GM21723 (cell line): ENCODE results near the gene BAAT.

Source experiments
- ATAC-seq: cut with Tn5 transposase; IDR thresholded peaks from one replicate; pipeline ENCODE4 v1.9.1; 2021; ENCODE audit warnings: mild to moderate bottlenecking, moderate library complexity; ENCODE audit not compliant: unreplicated experiment

BAAT gene

DNA sequence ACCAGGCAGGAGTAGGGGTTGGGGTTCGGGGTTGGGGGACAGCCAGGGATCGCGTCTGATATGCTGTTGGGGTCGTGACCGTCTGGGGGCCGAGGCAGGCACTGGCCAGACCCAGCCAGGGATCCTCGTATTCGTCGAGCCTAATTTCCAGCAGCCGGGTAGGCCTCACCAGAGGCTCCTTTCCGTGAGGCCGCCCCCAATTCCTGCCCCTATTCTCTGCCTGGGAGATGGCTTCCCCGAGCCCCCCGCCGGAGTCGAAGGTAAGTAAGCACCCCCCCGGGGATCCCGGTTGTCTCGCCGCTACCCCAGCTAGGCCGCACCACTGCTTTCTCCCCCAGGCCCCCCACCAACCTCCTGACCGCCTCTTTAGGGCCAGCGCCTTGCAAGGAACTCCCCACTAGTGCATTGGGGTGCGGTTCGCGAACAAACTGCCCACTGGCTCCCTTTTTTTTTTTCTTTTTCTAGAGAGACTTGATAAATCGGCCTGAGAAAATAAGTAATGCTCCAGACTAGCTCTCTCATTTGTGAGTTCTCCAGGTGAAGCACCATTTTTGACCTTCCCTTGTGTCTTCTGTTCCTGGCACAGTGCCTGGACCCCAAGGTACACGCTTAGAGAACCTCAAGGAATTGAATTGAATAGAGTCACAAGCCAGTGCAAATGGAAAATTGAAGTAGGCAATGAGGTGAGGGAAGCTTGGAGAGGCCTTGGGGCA lies 14.3 kb upstream of the BAAT start:
- peak; percentile 23 for ATAC-seq

DNA sequence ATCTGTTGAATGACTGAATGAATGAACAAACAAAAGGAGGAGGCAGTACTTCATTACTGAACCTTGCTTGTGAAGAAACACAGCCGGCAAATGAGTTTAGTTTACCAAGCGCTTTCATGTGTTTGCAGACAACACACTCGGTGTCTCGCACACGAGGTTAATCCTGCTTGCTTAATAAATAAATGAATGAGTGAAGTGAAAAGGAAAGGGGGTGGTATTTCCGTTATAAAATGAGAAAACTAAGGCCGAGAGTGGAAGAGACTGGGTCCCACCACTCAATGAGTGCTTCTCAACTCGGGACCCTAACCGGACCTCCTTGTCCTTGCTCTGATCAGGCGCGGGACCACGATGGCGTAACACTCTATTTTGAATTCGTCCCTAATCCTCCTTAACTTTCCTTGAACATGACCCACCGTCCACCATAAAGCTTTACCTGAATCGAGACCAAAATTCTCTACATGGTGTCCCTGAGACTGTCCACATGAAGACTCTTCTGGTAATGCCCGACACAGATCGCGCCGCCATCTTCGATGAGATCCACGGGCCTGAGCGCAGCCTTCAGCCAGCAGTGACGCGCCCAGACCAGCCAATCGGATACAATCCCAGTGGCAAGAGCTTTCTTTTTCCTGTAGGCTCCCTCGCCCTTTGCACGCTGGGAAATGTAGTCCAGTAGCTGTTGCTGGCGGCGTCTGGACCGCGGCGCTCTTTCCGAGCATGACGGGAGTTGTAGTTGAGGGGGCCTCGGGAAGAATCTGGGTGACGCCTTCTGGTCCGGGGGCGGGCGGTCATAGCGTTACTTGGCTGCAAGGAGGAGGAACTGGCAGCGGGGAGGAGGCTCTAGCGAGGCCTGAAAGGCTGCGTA lies 13.5 kb upstream of the BAAT start, which contains the start of the genes MRPL50 and ZNF189:
Gene MRPL50, minus strand, starts transcription at position 551 of the 862 bp plus-strand sequence. Its CDS starts 26 bp downstream, at position 525.
Gene ZNF189, plus strand, starts transcription at position 784 of the 862 bp plus-strand sequence. CDS start 306 bp downstream, outside the sequence.
- peak; percentile 98 for ATAC-seq

DNA sequence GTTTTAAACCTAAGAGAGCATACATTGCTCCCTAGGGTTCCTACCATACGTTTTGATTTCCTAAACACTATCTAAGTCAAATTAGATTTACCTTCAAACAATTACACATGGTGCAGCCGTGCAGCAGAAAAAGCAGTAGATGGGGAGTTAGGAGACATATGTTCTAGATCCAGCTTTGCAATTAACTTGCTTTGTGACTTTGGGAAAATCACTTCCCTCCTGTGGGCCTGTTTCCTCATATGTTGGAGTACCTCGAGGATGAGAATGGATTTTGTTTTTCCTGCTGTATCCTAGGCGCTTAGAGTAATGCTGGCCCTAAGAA lies 12.9 kb upstream of the BAAT start:
- ATAC-seq: no peak

DNA sequence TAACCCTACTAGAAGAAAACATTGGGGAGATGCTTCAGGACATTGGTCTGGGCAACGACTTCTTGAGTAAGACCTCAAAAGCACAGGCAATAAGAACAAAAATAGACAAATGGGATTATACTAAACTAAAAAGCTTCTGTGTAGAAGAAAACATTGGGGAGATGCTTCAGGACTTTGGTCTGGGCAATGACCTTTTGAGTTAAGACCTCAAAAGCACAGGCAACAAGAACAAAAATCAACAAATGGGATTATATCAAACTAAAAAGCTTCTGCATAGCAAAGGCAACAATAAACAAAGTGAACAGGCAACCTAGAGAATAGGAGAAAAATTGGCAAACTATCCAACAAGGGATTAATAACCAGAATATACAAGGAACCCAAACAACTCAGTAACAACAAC lies 9.9 kb upstream of the BAAT start:
- no peak for ATAC-seq

- no peak for ATAC-seq
Measured at GRCh38 chr9:101393135-101393534, 8.3 kb upstream of the BAAT start.

GRCh38 chr9:101388507-101388993 lies 3.7 kb upstream of the BAAT start:
- no peak for ATAC-seq

GRCh38 chr9:101387871-101388506 lies 3.2 kb upstream of the BAAT start:
- peak; percentile 70 for ATAC-seq

DNA sequence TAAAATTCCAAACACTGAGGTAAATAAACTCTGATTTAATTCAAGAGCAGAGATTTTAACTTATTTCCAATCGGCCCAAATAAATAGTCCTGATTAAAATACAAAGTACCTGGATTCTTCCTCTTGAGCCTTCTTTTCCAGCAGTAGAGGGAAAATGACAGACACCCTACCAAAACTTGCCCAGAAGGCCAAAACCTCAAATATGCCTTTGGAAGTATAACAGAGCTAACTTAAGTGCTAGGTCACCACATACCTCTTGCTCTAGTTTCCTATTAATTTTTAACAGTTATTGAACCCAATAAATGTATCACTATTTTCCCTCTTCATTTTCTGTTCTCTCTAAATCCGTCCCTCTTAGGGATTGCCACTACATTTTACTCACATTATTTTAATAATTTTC lies 1.4 kb downstream of the BAAT start:
- no peak for ATAC-seq

DNA sequence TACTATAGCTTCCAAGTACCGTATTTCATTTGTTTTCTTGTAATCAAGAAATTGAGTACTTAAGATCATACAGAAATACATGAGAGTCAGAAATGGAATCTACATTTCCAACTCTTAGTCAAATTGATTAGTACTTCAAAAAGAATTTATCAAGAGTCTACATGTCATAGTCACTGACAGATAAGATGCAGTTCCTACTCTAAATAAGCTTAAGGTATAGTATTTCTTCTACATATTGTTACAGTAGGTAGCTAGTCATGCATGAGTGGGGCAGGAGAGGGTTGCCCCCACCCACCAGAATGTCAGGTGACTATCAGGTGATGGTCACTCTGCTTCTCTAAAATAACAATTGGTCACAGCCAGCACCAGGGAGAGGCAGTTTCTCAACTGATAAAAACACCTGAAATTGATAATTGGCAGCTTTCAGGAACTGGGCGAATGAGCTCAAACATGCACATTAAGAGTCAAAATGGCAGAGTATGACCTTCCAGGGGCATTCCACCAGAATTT lies 2.9 kb downstream of the BAAT start:
- ATAC-seq: no peak

GRCh38 chr9:101381118-101381517 lies 3.7 kb downstream of the BAAT start:
- no peak for ATAC-seq

DNA sequence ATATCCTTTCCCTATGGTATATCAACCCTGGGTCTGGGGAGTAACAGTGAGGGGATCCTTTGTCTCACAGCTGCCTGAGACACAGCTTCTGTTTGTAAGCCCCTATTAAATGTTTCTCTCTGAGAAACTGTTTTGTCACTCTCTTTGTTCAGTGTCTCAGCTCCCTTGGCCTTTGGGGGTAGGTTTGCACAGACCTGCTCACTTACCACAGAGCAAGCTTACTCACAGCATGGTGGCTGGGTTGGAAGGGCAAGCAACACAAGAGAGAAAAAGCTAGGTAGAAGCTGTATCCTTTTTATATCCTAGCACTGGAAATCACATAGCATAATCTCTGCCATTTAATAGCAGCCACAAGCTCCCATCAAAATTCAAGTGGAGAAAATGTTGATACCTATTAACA lies 4.5 kb downstream of the BAAT start:
- ATAC-seq: no peak

DNA sequence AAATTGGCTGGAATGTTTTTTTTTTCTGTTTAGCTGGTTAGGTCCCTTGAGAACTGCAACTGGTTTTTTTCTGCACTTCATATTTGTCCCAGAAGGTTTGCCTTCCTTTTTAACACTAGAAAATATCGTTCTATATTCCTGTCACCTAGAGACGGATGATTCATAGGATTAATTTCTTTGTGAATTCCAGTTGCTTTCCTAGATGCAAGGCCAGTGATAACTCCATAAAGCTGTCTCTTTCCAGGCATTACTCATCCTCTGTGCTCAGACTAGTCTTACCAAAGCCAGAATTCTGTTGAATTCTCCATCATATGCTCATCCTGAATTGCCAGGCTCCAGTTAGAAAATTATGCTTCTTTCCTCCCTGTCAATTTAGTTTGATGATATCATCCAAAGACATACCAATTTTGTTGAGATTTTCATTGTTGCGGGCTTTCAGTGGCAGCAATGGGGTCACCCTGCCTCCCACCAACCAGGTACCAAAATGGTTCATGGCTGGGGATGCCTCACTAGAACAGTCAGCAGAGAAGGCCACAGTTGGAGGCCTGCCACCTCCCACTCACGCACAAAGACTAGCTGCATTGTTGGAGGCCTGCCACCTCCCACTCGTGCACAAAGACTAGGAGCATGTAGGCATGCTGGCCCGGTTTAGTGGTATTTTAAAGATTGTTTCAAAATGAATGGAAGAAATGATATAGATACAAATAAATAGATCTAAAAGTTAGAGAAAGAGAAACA lies 8.5 kb downstream of the BAAT start:
- ATAC-seq: no peak

- no peak for ATAC-seq
Measured at GRCh38 chr9:101375546-101375945, 9.3 kb downstream of the BAAT start.

DNA sequence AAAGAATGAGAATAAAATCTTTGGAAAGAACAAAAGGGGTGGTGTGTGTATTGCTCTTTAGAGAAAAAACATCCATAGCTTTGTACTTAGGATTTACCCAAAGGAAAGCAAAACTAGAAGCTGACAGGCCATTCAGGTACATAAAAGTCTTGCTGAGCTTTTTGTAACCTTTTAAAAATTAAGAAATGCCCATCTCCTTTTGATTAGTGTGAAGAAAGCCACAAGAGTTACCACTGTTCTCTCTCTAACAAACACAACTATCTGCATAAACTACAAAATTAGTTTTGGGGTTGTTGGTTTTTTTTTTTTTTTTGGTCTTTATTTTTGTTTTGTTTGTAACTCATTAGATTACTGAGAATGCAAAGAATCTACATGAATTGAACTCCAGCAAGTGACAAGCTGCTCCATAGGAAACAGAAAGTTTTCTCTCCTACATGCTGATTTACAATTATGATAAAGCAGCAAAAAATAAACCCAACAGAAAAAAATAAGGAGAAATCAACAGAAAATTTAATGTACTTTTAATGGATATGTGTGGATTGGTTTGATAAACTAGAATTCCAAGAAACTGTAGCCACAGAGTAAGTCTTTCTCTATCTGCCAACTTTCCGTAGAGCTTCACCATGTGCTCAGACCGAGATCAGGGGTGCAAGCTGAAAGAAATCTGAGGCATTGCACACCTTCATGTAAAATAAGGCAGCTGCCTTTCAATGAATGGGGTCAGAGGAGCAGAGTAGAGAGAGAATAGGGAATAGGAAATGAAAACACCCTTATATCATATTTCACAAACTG lies 12.3 kb downstream of the BAAT start:
- no peak for ATAC-seq

GRCh38 chr9:101371813-101372212 lies 13.0 kb downstream of the BAAT start:
- no peak for ATAC-seq

GRCh38 chr9:101369884-101370531 lies 14.8 kb downstream of the BAAT start:
- no peak for ATAC-seq

GRCh38 chr9:101369286-101369685 lies 15.5 kb downstream of the BAAT start:
- ATAC-seq: no peak

DNA sequence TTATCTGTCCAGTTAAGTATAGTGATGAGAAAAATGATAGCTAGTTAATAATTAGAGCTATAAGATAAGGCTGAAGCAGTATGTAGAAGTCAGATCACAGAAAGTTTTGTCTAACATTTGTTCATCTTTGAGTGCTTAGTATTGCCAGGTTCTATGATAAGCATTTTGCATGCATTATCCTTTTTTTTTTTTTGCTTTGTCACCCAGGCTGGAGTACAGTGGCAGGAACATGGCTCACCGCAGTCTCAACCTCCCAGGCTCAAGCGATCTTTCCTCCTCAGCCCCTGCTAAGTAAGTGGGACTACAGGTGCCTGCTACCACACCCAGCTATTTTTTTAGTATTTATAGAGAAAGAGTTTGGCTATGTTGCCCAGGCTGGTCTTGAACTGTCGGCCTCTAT lies 17.5 kb downstream of the BAAT start:
- no peak for ATAC-seq

DNA sequence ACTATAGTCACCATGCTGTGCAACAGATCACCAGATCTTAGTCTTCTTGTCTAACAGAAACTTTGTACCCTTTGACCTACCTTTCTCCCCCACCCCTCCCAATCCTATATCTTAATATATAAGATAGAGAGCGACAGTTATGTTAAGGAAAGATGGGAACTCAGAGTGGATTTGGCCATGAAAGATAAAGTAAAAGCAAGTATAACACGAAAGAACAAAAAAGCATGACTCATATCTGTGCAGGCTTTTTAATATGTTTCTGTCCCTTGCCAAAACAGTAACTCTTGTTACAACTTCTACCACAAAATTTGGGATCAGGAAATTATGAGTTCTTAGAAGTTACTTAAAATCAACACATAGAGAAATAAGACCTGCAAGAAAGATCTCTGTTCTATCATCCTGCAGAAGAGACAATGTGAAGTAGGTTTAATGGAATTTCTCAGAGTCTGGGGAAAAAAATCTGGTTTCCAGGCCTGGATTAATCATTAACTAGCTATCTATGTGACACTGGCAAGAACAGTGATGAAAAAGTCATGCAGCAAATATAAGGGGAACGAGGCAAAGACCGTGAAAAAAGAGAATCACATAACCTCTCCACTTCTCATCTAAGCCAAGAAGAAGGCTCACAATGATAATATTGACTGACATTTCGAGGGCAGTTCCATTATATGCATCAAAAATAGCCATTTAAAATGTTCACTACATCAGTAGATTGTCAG lies 18.6 kb downstream of the BAAT start:
- ATAC-seq: no peak
